LNCaP clone FGC (cell line): ENCODE results near the gene LACRT.

Source experiments
- DNase-seq: peaks from one replicate; pipeline ENCODE4 v3.0.0-alpha.2; 2011; ENCODE audit warnings: low read depth
- H3K4me3 ChIP-seq: 2 replicates; pipeline ENCODE4 v1.5.1; 2011; ENCODE audit warnings: mild to moderate bottlenecking, low read depth, low read length, control low read depth
- TF ChIP-seq, protein P1 (sequence below): IDR thresholded peaks from 2 replicates; pipeline ENCODE4 v1.5.1; 2012; ENCODE audit warnings: mild to moderate bottlenecking; ENCODE audit not compliant: control insufficient read depth, insufficient read depth; ENCODE audit errors: extremely low read depth

The LACRT gene

DNA sequence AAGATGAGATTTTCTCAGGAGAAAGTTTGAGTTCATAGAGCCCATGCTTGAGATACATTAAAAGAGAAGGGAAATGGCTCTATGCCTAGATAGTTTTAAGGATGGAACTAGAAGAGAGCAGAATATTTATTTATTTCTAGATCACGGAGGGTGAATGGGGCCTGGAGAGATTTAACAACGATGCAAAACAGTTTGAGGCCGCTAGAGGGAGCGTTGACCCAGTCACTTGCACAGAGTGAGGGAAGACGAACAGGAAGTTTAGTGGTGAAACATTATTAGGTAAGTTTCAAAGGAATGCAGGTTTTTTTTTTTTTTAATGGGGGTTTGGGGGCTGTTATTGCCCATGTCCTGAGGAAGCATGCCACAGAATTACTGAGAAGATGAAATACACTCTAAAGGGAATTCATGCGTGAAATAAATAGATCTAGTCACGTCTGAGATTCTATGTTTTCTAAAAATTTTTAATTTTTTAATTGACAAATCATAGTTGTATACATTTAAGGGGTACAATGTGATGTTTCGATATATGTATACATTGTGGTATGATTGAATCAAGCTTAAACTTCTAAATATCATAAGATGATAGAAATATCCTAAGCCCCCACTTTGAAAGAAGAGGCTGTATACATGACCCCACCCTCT, 31.4 kb downstream of the LACRT start:
- TF ChIP-seq, protein P1, sequence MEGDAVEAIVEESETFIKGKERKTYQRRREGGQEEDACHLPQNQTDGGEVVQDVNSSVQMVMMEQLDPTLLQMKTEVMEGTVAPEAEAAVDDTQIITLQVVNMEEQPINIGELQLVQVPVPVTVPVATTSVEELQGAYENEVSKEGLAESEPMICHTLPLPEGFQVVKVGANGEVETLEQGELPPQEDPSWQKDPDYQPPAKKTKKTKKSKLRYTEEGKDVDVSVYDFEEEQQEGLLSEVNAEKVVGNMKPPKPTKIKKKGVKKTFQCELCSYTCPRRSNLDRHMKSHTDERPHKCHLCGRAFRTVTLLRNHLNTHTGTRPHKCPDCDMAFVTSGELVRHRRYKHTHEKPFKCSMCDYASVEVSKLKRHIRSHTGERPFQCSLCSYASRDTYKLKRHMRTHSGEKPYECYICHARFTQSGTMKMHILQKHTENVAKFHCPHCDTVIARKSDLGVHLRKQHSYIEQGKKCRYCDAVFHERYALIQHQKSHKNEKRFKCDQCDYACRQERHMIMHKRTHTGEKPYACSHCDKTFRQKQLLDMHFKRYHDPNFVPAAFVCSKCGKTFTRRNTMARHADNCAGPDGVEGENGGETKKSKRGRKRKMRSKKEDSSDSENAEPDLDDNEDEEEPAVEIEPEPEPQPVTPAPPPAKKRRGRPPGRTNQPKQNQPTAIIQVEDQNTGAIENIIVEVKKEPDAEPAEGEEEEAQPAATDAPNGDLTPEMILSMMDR: peak; percentile 93
- DNase-seq: peak; percentile 36

DNA sequence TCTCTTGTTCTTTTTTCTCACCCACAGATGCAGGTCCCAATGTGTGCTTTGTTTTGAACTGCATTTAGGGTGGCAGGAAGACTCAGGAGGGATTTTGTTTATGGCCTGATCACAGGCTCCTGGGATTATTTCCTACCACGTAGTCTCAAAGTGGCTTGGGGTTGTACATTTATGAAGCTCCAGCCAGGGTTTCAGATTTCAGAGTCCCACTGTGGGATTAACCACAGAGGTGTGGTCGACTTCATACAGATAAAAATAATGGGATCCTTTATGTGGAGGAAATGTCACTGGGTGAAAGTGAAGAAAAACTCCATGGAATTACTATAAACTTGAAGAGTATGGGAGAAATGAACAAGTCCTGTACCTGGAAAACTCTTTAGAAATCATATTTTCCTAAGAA, 32.0 kb downstream of the LACRT start:
- no peak overlapping the region for H3K4me3 ChIP-seq
- TF ChIP-seq, protein P1: no peak
- no peak for DNase-seq

More for the DNA sequence above, 31.4 kb downstream of the LACRT start:
- H3K4me3 ChIP-seq: no peak overlapping the region

DNA sequence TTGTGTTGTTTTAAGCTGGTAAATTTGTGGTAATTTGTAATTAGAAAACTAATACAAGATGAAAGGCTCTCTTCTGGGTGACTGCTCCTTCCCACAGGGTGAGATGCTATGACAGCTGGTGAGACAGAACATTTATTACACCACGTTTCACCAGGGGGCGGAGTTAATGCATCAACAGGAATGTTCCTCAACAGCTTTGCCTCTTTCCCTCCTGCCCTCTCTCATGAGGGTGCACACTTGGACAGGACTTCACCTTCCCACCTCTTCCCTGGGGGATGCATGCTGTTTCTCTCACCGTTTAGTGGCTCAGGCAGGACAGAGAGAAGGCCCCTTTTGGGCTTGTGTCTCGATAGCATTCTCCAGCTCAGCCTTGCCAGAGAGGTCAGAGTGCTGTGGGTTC, 32.9 kb downstream of the LACRT start:
- no peak for DNase-seq
- no peak overlapping the region for H3K4me3 ChIP-seq
- TF ChIP-seq, protein P1: no peak

DNA sequence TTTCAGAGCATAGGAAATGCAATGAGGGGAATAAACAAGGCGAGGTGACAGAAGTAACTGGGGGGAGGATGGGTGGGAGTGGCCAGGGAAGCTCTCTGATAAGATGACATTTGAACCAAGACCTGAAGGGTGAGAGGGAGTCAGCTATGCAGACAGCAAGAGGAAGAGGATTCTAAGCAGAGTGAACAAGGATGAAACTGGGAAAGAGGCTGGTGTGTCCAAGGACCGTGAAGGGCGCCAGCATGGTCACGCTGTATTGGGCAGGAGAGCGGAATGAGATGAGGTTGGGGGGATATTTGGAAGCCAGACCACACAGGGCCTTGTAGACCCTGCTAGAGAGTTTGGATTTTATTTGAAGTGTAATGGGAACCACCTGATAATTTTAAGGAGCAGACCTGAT, 35.7 kb downstream of the LACRT start:
- H3K4me3 ChIP-seq: no peak overlapping the region
- DNase-seq: no peak
- TF ChIP-seq, protein P1: no peak

DNA sequence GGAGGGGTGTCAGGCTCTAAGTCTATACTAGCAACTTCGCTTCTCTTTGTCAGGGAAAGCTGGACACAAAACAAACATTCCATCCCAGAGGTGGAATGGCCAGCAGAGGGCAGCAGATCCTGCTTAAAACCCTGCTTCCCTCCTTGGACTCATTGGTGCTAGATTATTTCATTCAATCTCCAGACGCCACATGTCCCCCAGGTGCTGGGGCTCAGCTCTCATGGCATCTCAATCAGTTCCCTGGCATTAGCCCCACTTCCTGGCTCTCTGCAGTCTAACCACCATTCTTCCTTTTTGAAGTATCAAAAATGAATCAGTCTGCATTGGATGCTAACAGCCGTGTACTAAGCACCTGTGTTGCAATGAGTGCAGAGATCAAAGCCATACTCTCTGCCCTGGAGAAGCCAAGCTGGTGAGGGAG, 38.2 kb downstream of the LACRT start:
- TF ChIP-seq, protein P1: peak; percentile 97
- H3K4me3 ChIP-seq: no peak overlapping the region
- DNase-seq: peak; percentile 26

DNA sequence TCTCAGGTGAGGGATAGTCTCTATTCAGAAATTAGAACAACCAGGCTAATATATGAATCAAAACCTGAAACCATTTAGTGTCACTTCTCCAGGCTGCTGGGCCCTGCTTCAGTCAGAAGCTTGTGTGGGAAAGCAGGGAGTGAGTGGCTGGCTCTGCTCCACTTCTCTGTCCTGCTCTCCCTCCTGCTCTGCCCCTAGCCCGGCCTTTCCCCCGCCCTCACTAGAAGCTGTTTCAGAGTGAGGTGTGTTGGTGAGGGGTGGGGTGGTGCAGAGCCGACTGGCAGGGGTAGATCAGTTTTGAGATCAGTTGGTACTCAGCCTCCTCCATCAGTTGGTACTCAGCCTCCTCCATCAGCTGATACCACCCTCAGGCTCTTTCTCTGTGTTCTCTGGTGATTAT, 39.2 kb downstream of the LACRT start:
- TF ChIP-seq, protein P1: no peak
- no peak for DNase-seq
- no peak overlapping the region for H3K4me3 ChIP-seq

DNA sequence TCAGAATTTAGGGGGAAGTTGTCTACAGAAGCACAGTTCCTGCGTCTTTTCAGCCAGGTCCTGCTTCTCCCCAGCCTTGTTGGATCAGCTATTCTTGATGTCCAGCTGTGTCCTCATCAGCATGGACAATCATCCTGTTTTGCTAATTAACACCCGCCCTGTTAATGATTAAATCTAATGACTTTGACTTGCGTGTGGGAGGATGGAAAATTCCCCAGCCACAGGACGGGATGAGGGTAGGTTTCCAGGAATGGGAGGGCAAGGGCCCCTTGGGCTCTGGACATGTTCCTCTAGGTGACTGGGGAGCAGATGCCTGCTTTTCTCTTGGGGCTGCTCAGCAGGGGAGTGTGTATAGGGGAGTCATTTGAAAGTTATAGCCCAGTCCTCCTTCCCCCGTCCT, 41.0 kb downstream of the LACRT start:
- no peak overlapping the region for H3K4me3 ChIP-seq
- TF ChIP-seq, protein P1: no peak
- no peak for DNase-seq
